Measurements from ENCODE around the gene MIPOL1.

- no peak for TF ChIP-seq CTCF (IDR thresholded peaks at IDR 0.05)
- TF ChIP-seq POLR2A (IDR thresholded peaks at IDR 0.05) = no peak
Observed at GRCh38 chr14:37417151-37417550, 219.4 kb downstream of the MIPOL1 start.
